Naive B cell (primary cell): ENCODE results near the gene FOCAD. TPM values are rescaled to one million over a fixed set of nuclear protein-coding genes. Genes with fewer than 3 reads are reported as not detected.
"Not testable (repeated sequence)": the region's sequence is repeated elsewhere in the genome, so short reads cannot be mapped to it uniquely, and the experiment has no call there.

Experiments
- ATAC-seq, 2 donors: fragments of 150-1000 bp; cut with Tn5 transposase; 2 replicates each; pipeline ENCODE4 v1.10.0; 2021; ENCODE audit warnings: low read depth in 2 of 2, mild to moderate bottlenecking in 2 of 2, moderate library complexity in 2 of 2
- DNase-seq: peaks from one replicate; pipeline ENCODE4 v3.0.0; 2022
- H3K27ac Mint-ChIP-seq, 6 donors: one replicate each; pipeline ENCODE4 v1.8.0; 2020 to 2022; ENCODE audit warnings: mild to moderate bottlenecking in 6 of 6, mixed read lengths in 6 of 6, moderate library complexity in 5 of 6, inconsistent platforms in 2 of 6
- H3K27me3 Mint-ChIP-seq, 3 donors: one replicate each; pipeline ENCODE4 v1.8.0; 2021 to 2022; ENCODE audit warnings: mixed read lengths in 3 of 3, mild to moderate bottlenecking in 1 of 3
- H3K36me3 Mint-ChIP-seq, 2 donors: one replicate each; pipeline ENCODE4 v1.8.0; 2020 to 2022; ENCODE audit warnings: mixed read lengths in 2 of 2, inconsistent platforms in 1 of 2, mild to moderate bottlenecking in 1 of 2
- H3K4me1 Mint-ChIP-seq, 3 donors: one replicate each; pipeline ENCODE4 v1.8.0; 2020 to 2022; ENCODE audit warnings: mixed read lengths in 3 of 3, inconsistent platforms in 1 of 3, mild to moderate bottlenecking in 1 of 3, moderate library complexity in 1 of 3
- H3K4me3 Mint-ChIP-seq, 8 donors: one replicate each; pipeline ENCODE4 v1.8.0; 2020 to 2022; ENCODE audit warnings: mild to moderate bottlenecking in 8 of 8, mixed read lengths in 8 of 8, moderate library complexity in 8 of 8, inconsistent platforms in 2 of 8
- H3K9me3 Mint-ChIP-seq, 7 donors: one replicate each; pipeline ENCODE4 v1.8.0; 2020 to 2022; ENCODE audit warnings: mixed read lengths in 7 of 7, mild to moderate bottlenecking in 5 of 7, inconsistent platforms in 2 of 7, moderate library complexity in 1 of 7
- polyA plus RNA-seq, 6 donors: library from polyadenylated mRNA; unstranded; fragments of 300-500 nt; fragmentation: Illumina TruSeq; gene quantifications; one replicate each; pipeline ENCODE4 v1.2.3, GENCODE V29; 2021; ENCODE audit warnings: low read depth in 6 of 6

The FOCAD gene
- polyA plus RNA-seq, 6 donors from 2014 or later, result 3.0 to 9.2 (median 5.5) TPM

- peaks cover 7 to 22% (median 12%) of the 10 kb centered on the region in 3 donors for H3K27me3 Mint-ChIP-seq
- ATAC-seq, H3K27ac Mint-ChIP-seq, H3K4me1 Mint-ChIP-seq, H3K36me3 Mint-ChIP-seq, H3K9me3 Mint-ChIP-seq: not testable (repeated sequence)
- peak overlapping the region in 6 of 8 donors; percentile 71 to 92 (median 86) for H3K4me3 Mint-ChIP-seq
- DNase-seq, result peak; percentile 28
These were observed 25.8 kb upstream of the FOCAD start for GRCh38 chr9:20658246-20658667.

- Mint-ChIP-seq H3K27me3 (peaks cover 6 to 18% (median 12%) of the 10 kb centered on the region in 3 donors), H3K4me1 (no peaks in the 10 kb centered on the region), H3K36me3 (peaks cover 0 to 5% of the 10 kb centered on the region in 2 donors), H3K27ac (no peak overlapping the region), H3K9me3 (no peaks in the 10 kb centered on the region), H3K4me3 (peak overlapping the region in 6 of 8 donors; percentile 71 to 92 (median 86))
- ATAC-seq (no peak), DNase-seq (no peak)
These were observed 25.2 kb upstream of the FOCAD start for GRCh38 chr9:20658677-20659473.

- no peak overlapping the region for H3K27ac Mint-ChIP-seq
- peaks cover 0 to 12% (median 11%) of the 10 kb centered on the region in 3 donors for H3K27me3 Mint-ChIP-seq
- no peak overlapping the region for H3K4me3 Mint-ChIP-seq
- no peak for DNase-seq
- H3K9me3 Mint-ChIP-seq, result no peaks in the 10 kb centered on the region
- H3K4me1 Mint-ChIP-seq, result no peaks in the 10 kb centered on the region
- ATAC-seq, result no peak
- no peaks in the 10 kb centered on the region for H3K36me3 Mint-ChIP-seq
These were observed 24.5 kb upstream of the FOCAD start for GRCh38 chr9:20659474-20659967.

GRCh38 chr9:20662156-20662555, 21.9 kb upstream of the FOCAD start:
- Mint-ChIP-seq H3K4me3 (no peak overlapping the region), H3K36me3 (no peaks in the 10 kb centered on the region), H3K4me1 (no peaks in the 10 kb centered on the region), H3K27me3 (peaks cover 0 to 8% (median 5%) of the 10 kb centered on the region in 3 donors), H3K9me3 (no peaks in the 10 kb centered on the region), H3K27ac (no peak overlapping the region)
- DNase-seq (no peak), ATAC-seq (no peak)

GRCh38 chr9:20663133-20663532, 20.9 kb upstream of the FOCAD start:
- ATAC-seq (no peak), DNase-seq (no peak)
- Mint-ChIP-seq H3K4me1 (no peaks in the 10 kb centered on the region), H3K9me3 (no peaks in the 10 kb centered on the region), H3K27ac (no peak overlapping the region), H3K36me3 (no peaks in the 10 kb centered on the region), H3K27me3 (peaks cover 0 to 8% (median 5%) of the 10 kb centered on the region in 3 donors), H3K4me3 (no peak overlapping the region)

- Mint-ChIP-seq H3K4me3 (no peak overlapping the region), H3K27me3 (peaks cover 0 to 8% (median 5%) of the 10 kb centered on the region in 3 donors), H3K4me1 (no peaks in the 10 kb centered on the region), H3K9me3 (no peaks in the 10 kb centered on the region), H3K27ac (no peak overlapping the region), H3K36me3 (no peaks in the 10 kb centered on the region)
- no peak for DNase-seq
- ATAC-seq, result no peak
These were observed 19.6 kb upstream of the FOCAD start for GRCh38 chr9:20664501-20664900.

- DNase-seq, result no peak
- ATAC-seq, result no peak
- H3K4me1 Mint-ChIP-seq, result no peaks in the 10 kb centered on the region
- H3K36me3 Mint-ChIP-seq, result no peaks in the 10 kb centered on the region
- H3K9me3 Mint-ChIP-seq, result no peaks in the 10 kb centered on the region
- H3K4me3 Mint-ChIP-seq, result no peak overlapping the region
- no peak overlapping the region for H3K27ac Mint-ChIP-seq
- H3K27me3 Mint-ChIP-seq, result peaks cover 0 to 8% (median 3%) of the 10 kb centered on the region in 3 donors
These were observed 13.7 kb upstream of the FOCAD start for GRCh38 chr9:20670395-20670794.

GRCh38 chr9:20671635-20672034, 12.4 kb upstream of the FOCAD start:
- no peak overlapping the region for H3K4me3 Mint-ChIP-seq
- DNase-seq, result no peak
- no peaks in the 10 kb centered on the region for H3K9me3 Mint-ChIP-seq
- H3K27me3 Mint-ChIP-seq, result peaks cover 0 to 3% (median 2%) of the 10 kb centered on the region in 3 donors
- no peak for ATAC-seq
- H3K4me1 Mint-ChIP-seq, result no peaks in the 10 kb centered on the region
- no peaks in the 10 kb centered on the region for H3K36me3 Mint-ChIP-seq
- H3K27ac Mint-ChIP-seq, result no peak overlapping the region

- H3K4me3 Mint-ChIP-seq, H3K36me3 Mint-ChIP-seq, ATAC-seq, H3K9me3 Mint-ChIP-seq, H3K4me1 Mint-ChIP-seq, H3K27me3 Mint-ChIP-seq, H3K27ac Mint-ChIP-seq, DNase-seq: not testable (repeated sequence)
These were observed 10.5 kb upstream of the FOCAD start for GRCh38 chr9:20673537-20673936.

GRCh38 chr9:20681467-20681866, 2.6 kb upstream of the FOCAD start:
- peaks cover 17 to 22% (median 18%) of the 10 kb centered on the region in 3 donors for H3K4me1 Mint-ChIP-seq
- no peak for DNase-seq
- H3K27me3 Mint-ChIP-seq, result no peaks in the 10 kb centered on the region
- H3K36me3 Mint-ChIP-seq, result no peaks in the 10 kb centered on the region
- H3K4me3 Mint-ChIP-seq, result peak overlapping the region in 1 of 8 donors; percentile 98
- ATAC-seq, result no peak
- H3K9me3 Mint-ChIP-seq, result no peaks in the 10 kb centered on the region
- H3K27ac Mint-ChIP-seq, result no peak overlapping the region

- ATAC-seq, result no peak
- H3K4me1 Mint-ChIP-seq, result peaks cover 17 to 22% (median 18%) of the 10 kb centered on the region in 3 donors
- no peaks in the 10 kb centered on the region for H3K36me3 Mint-ChIP-seq
- peak overlapping the region in 1 of 6 donors; percentile 11 for H3K27ac Mint-ChIP-seq
- no peaks in the 10 kb centered on the region for H3K27me3 Mint-ChIP-seq
- H3K9me3 Mint-ChIP-seq, result no peaks in the 10 kb centered on the region
- peak overlapping the region; percentile 86 to 98 (median 92) for H3K4me3 Mint-ChIP-seq
- no peak for DNase-seq
These were observed 566 bp upstream of the FOCAD start for GRCh38 chr9:20683351-20684034.

GRCh38 chr9:20684875-20685696, 1.0 kb downstream of the FOCAD start:
- no peaks in the 10 kb centered on the region for H3K36me3 Mint-ChIP-seq
- H3K27me3 Mint-ChIP-seq, result no peaks in the 10 kb centered on the region
- H3K4me1 Mint-ChIP-seq, result peaks cover 17 to 22% (median 18%) of the 10 kb centered on the region in 3 donors
- H3K27ac Mint-ChIP-seq, result peak overlapping the region; percentile 4 to 83 (median 70)
- no peaks in the 10 kb centered on the region for H3K9me3 Mint-ChIP-seq
- peak overlapping the region; percentile 86 to 98 (median 95) for H3K4me3 Mint-ChIP-seq
- DNase-seq, result no peak
- no peak for ATAC-seq

- Mint-ChIP-seq H3K27ac (no peak overlapping the region), H3K9me3 (no peaks in the 10 kb centered on the region), H3K4me3 (peak overlapping the region in 2 of 8 donors; percentile 41 to 98), H3K36me3 (no peaks in the 10 kb centered on the region), H3K4me1 (peaks cover 17 to 22% (median 18%) of the 10 kb centered on the region in 3 donors), H3K27me3 (no peaks in the 10 kb centered on the region)
- DNase-seq (no peak), ATAC-seq (no peak)
These were observed 1.7 kb downstream of the FOCAD start for GRCh38 chr9:20685769-20686168.
